ENCODE results near the gene ETV6.

DNA sequence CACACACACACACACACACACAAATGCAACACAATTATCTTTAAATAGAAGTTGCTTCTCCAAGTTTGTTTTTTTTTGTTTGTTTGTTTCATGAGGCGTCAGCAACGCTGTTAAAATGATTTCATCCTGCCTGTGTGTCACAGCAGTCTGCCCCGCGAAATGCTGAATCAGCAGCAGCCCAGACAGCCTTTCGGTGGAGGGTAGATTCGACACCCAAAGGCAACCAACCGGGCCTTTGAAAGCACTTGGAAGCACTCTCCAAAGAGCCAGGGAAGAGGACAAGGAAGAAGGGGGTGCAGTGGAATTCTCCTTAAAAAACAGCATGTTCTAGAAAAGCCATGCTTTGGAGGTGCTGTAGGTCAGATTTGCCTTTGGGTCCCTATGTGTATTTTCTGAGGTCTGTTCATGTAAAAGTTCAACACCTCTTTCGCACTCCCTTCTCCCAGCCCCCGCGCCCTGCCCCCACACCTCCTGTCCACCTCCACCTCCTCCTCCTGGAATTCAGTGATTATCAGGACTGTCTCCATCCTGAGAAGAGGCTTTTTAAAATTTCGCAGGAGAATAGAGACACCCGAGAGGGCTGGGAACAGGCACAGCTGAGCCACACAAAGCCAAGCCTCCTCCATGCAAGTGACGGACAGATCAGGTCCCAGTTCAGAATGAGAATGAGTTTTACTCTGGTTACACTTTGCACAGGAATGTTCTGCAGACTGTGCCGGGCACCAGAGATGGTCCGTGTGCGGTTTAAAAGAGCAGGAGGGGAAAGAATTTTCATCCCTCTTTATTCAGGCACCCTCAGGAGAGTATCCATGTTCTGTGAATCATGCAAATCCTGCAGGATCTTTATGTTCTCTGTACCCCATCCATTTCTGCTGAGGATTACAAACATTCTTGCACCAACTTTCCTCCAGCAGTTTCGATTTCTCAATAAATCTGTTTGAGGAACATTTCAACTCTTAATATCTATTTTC is 177.9 kb downstream of the ETV6 start:
- TF ChIP-seq POLR2A (IDR thresholded peaks at IDR 0.05; ENCODE audit: borderline replicate concordance, extremely low read depth, insufficient read depth, insufficient read length): no peak
- TF ChIP-seq, protein P1, sequence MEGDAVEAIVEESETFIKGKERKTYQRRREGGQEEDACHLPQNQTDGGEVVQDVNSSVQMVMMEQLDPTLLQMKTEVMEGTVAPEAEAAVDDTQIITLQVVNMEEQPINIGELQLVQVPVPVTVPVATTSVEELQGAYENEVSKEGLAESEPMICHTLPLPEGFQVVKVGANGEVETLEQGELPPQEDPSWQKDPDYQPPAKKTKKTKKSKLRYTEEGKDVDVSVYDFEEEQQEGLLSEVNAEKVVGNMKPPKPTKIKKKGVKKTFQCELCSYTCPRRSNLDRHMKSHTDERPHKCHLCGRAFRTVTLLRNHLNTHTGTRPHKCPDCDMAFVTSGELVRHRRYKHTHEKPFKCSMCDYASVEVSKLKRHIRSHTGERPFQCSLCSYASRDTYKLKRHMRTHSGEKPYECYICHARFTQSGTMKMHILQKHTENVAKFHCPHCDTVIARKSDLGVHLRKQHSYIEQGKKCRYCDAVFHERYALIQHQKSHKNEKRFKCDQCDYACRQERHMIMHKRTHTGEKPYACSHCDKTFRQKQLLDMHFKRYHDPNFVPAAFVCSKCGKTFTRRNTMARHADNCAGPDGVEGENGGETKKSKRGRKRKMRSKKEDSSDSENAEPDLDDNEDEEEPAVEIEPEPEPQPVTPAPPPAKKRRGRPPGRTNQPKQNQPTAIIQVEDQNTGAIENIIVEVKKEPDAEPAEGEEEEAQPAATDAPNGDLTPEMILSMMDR (IDR thresholded peaks at IDR 0.05 in 2 of 3, conservative IDR thresholded peaks at IDR 0.05 in 1 of 3; ENCODE audit: borderline replicate concordance in 1 of 3, insufficient read depth in 1 of 3, low read depth in 2 of 3, low read length in 2 of 3): no peak
- TF ChIP-seq SIN3A (IDR thresholded peaks at IDR 0.05; ENCODE audit: low read depth): no peak
- no peak for TF ChIP-seq EZH2 (IDR thresholded peaks at IDR 0.05)
